Keratinocyte (primary cell): ENCODE data around the gene SCN1B. TPM values are rescaled to one million over a fixed set of nuclear protein-coding genes. Genes with fewer than 3 reads are reported as not detected.

Experiments used
- DNase-seq: peaks from one replicate; pipeline ENCODE4 v3.0.0-alpha.2; 2011; ENCODE audit warnings: low read depth, missing footprints, low spot score
- FAIRE-seq: peaks from 2 replicates; lab custom pipeline; 2011; peaks lifted over from hg19 to GRCh38; lab: Jason Lieb, UNC
- H2AFZ ChIP-seq: 2 replicates; pipeline ENCODE4 v1.6.0; 2012; ENCODE audit warnings: low read length, control low read depth, inconsistent platforms; ENCODE audit not compliant: control insufficient read depth
- H3K27ac ChIP-seq: 2 replicates; pipeline ENCODE4 v1.5.1; 2011; ENCODE audit warnings: low read length; ENCODE audit not compliant: control insufficient read depth, insufficient read depth
- H3K27me3 ChIP-seq: 3 replicates; pipeline ENCODE4 v1.6.0; 2011; ENCODE audit warnings: low read length; ENCODE audit not compliant: control insufficient read depth, insufficient read depth; ENCODE audit errors: extremely low read depth
- H3K36me3 ChIP-seq, 2 experiments: 2 replicates in 1 of 2; 3 replicates in 1 of 2; pipeline ENCODE4 v1.5.1; 2011; ENCODE audit warnings: low read length in 2 of 2, mild to moderate bottlenecking in 1 of 2; ENCODE audit not compliant: control insufficient read depth in 2 of 2, insufficient read depth in 2 of 2; ENCODE audit errors: extremely low read depth in 1 of 2
- H3K4me1 ChIP-seq: 3 replicates; pipeline ENCODE4 v1.5.1; 2011; ENCODE audit warnings: low read length; ENCODE audit not compliant: control insufficient read depth, insufficient read depth; ENCODE audit errors: extremely low read depth
- H3K4me2 ChIP-seq: 3 replicates; pipeline ENCODE4 v1.6.0; 2011; ENCODE audit warnings: low read depth, low read length; ENCODE audit not compliant: control insufficient read depth, insufficient read depth; ENCODE audit errors: extremely low read depth
- H3K4me3 ChIP-seq, 3 experiments: fragments of 200-600 bp in 1 of 3; sonication (generic) in 1 of 3; 2 replicates in 2 of 3; 3 replicates in 1 of 3; pipeline ENCODE4 v1.5.1; 2011 to 2016; ENCODE audit warnings: low read length in 3 of 3, mild to moderate bottlenecking in 3 of 3, control low read depth in 2 of 3, inconsistent platforms in 1 of 3, low read depth in 1 of 3, mixed read lengths in 1 of 3, mixed run types in 1 of 3, moderate library complexity in 1 of 3; ENCODE audit not compliant: control insufficient read depth in 2 of 3, insufficient read depth in 2 of 3; ENCODE audit errors: extremely low read depth in 1 of 3
- H3K79me2 ChIP-seq: 2 replicates; pipeline ENCODE4 v1.6.0; 2012; ENCODE audit warnings: low read length; ENCODE audit not compliant: control insufficient read depth, insufficient read depth
- H3K9ac ChIP-seq: 3 replicates; pipeline ENCODE4 v1.6.0; 2011; ENCODE audit warnings: low read length; ENCODE audit not compliant: control insufficient read depth, insufficient read depth; ENCODE audit errors: extremely low read depth
- H3K9me1 ChIP-seq: 3 replicates; pipeline ENCODE4 v1.6.0; 2011; ENCODE audit warnings: low read length; ENCODE audit not compliant: control insufficient read depth, insufficient read depth; ENCODE audit errors: extremely low read depth
- H3K9me3 ChIP-seq: 2 replicates; pipeline ENCODE4 v1.5.1; 2012; ENCODE audit warnings: low read depth, low read length; ENCODE audit not compliant: control insufficient read depth
- H4K20me1 ChIP-seq: 3 replicates; pipeline ENCODE4 v1.6.0; 2011; ENCODE audit warnings: low read length; ENCODE audit not compliant: control insufficient read depth, insufficient read depth; ENCODE audit errors: extremely low read depth
- CTCF ChIP-seq, 3 experiments: IDR thresholded peaks in 1 of 3; conservative IDR thresholded peaks in 1 of 3; optimal IDR thresholded peaks in 1 of 3; 2 replicates in 2 of 3; 3 replicates in 1 of 3; pipeline versions ENCODE3 to v1.5.1; 2011; ENCODE audit warnings: low read length in 3 of 3, mild to moderate bottlenecking in 3 of 3, moderate library complexity in 2 of 3, control low read depth in 1 of 3, inconsistent platforms in 1 of 3; ENCODE audit not compliant: insufficient read depth in 2 of 3; ENCODE audit errors: extremely low read depth in 1 of 3
- EZH2 ChIP-seq: IDR thresholded peaks from one replicate; pipeline ENCODE4 v1.6.1; 2012; ENCODE audit warnings: inconsistent platforms, mild to moderate bottlenecking, low read length, moderate library complexity
- dilution Hi-C: fragments of 300-500 bp; cut with MboI; formaldehyde crosslinking; loops from one replicate; pipeline ENCODE4 v1.7.0; 2020; ENCODE audit warnings: low sequenced_read_pairs; ENCODE audit not compliant: extremely low pct_ligation_motif_present
- polyA plus RNA-seq, 5 experiments: library from polyadenylated mRNA; depleted of rRNA in 3 of 5; stranded (reverse) in 3 of 5; stranded (forward) in 1 of 5; unstranded in 1 of 5; fragments of >200 nt; gene quantifications; 1 replicate in 1 of 5; 2 replicates in 3 of 5; 3 replicates in 1 of 5; pipeline versions ENCODE4 v1.2.1 to v1.2.3, GENCODE V29; 2011 to 2012; ENCODE audit warnings: missing spikeins in 2 of 5, low read depth in 1 of 5, low replicate concordance in 1 of 5

Gene SCN1B
- polyA plus RNA-seq, 1 donor (not counting 4 experiments of a cell fraction or from before 2014, with no cell fraction given), result 0.30 TPM

GRCh38 chr19:35046461-35046860 lies 16.2 kb downstream of the SCN1B start:
- H3K4me1 ChIP-seq, result no peaks in the 10 kb centered on the region
- H3K36me3 ChIP-seq, result no peaks in the 10 kb centered on the region
- dilution Hi-C loops, result no loop called here
- H2AFZ ChIP-seq, result no peak overlapping the region
- no peaks in the 10 kb centered on the region for H3K9me1 ChIP-seq
- FAIRE-seq (no peak), DNase-seq (no peak)
- TF ChIP-seq CTCF (optimal IDR thresholded peaks at IDR 0.05 in 1 of 3, IDR thresholded peaks at IDR 0.05 in 1 of 3, conservative IDR thresholded peaks at IDR 0.05 in 1 of 3; ENCODE audit: extremely low read depth in 1 of 3, insufficient read depth in 2 of 3, low read length in 3 of 3), result no peak
- H3K4me2 ChIP-seq, result no peak overlapping the region
- no peaks in the 10 kb centered on the region for H3K79me2 ChIP-seq
- H3K9ac ChIP-seq, result no peak overlapping the region
- no peaks in the 10 kb centered on the region for H3K9me3 ChIP-seq
- H3K4me3 ChIP-seq, result no peak overlapping the region
- no peak overlapping the region for H3K27ac ChIP-seq
- no peaks in the 10 kb centered on the region for H4K20me1 ChIP-seq
- no peaks in the 10 kb centered on the region for H3K27me3 ChIP-seq

GRCh38 chr19:35048911-35049411 lies 18.7 kb downstream of the SCN1B start:
- H3K36me3 ChIP-seq, result no peaks in the 10 kb centered on the region
- no peaks in the 10 kb centered on the region for H3K27me3 ChIP-seq
- DNase-seq, result no peak
- no peak overlapping the region for H3K9ac ChIP-seq
- H3K9me1 ChIP-seq, result no peaks in the 10 kb centered on the region
- H3K4me1 ChIP-seq, result no peaks in the 10 kb centered on the region
- H3K27ac ChIP-seq, result no peak overlapping the region
- H4K20me1 ChIP-seq, result no peaks in the 10 kb centered on the region
- no peak overlapping the region for H2AFZ ChIP-seq
- H3K4me3 ChIP-seq, result no peak overlapping the region
- dilution Hi-C loops, result no loop called here
- no peaks in the 10 kb centered on the region for H3K79me2 ChIP-seq
- no peaks in the 10 kb centered on the region for H3K9me3 ChIP-seq
- H3K4me2 ChIP-seq, result no peak overlapping the region
- TF ChIP-seq EZH2, result no peak
- TF ChIP-seq CTCF (optimal IDR thresholded peaks at IDR 0.05 in 1 of 3, IDR thresholded peaks at IDR 0.05 in 1 of 3, conservative IDR thresholded peaks at IDR 0.05 in 1 of 3; ENCODE audit: extremely low read depth in 1 of 3, insufficient read depth in 2 of 3, low read length in 3 of 3), result no peak
- no peak for FAIRE-seq
